Measurements from ENCODE around the gene ATXN7L1. TPM values are rescaled to one million over a fixed set of nuclear protein-coding genes. Genes with fewer than 3 reads are reported as not detected.
A peak's percentile ranks its signal among the peaks of the same experiment; 100 is the strongest.

ATXN7L1 gene
- total RNA-seq, 2 donors from 2014 or later, result 3.6 to 5.4 TPM

DNA sequence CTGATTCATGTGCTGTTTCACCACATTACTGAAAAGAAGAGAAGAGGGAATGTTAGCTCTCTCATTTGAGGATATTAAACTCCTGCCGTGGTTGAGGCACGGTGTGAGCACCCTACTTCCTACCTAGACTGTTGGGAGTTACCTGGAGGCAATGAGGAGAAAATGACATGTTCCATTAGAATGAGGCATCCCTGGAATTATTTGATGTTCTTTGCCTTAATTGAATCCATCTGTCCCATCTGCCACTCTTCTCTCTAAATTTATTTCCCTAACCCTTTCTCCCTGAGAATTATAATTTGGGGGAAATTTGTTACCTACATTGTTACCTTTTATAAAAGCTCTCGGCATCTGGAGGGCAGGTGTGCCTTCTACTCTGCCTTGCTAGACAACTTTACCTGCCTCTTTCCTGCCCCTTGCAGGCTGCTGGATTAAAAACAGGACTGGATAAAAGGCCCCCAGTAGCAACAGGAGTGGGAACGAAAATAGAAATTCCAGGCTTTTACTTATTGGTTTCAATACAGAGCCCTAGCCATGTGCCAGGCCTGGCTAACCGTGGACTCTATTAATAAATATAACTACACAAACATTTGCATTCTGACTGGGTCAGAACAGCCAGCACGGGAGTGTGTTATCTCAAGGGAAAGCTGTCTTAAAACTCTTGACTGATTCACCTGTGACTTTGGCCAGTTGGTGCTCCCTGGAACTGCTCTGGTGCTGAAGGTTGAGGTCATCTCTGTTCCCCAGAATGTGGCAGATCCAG lies 4.4 kb upstream of the ATXN7L1 start:
- no peak overlapping the region for H3K4me3 Mint-ChIP-seq
- no peak overlapping the region for H3K27ac Mint-ChIP-seq
- peaks cover 22 to 37% of the 10 kb centered on the region in 2 donors for H3K4me1 Mint-ChIP-seq (ENCODE audit: low read depth in 2 of 2)
- ATAC-seq (no peak), DNase-seq (ENCODE audit: low spot score) (no peak)
- H3K27me3 Mint-ChIP-seq, result peaks cover 0 to 5% of the 10 kb centered on the region in 2 donors
- H3K36me3 Mint-ChIP-seq, result no peaks in the 10 kb centered on the region
- H3K9me3 Mint-ChIP-seq, result no peaks in the 10 kb centered on the region

DNA sequence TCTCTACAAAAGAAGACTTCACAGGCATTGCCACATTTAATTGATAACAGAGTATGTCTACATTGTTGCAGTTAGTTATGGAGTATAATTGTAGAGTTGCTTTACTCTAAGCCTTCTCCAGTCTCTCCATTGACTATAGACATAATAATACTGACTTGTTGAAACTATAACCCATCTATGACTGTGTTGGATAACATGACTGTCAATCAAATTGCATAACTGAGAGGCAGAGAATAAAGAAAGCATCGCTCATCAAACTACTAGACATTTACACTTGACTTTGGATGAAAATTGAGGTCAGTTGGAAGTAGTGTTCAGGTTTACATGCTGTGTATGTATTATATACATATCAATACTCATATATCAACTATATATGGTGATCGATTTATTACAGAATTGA lies 3.4 kb upstream of the ATXN7L1 start:
- peaks cover 0 to 5% of the 10 kb centered on the region in 2 donors for H3K27me3 Mint-ChIP-seq
- no peak overlapping the region for H3K27ac Mint-ChIP-seq
- H3K4me3 Mint-ChIP-seq, result no peak overlapping the region
- peaks cover 29 to 35% of the 10 kb centered on the region in 2 donors for H3K4me1 Mint-ChIP-seq (ENCODE audit: low read depth in 2 of 2)
- H3K9me3 Mint-ChIP-seq, result no peaks in the 10 kb centered on the region
- DNase-seq (ENCODE audit: low spot score), result no peak
- no peak for ATAC-seq
- H3K36me3 Mint-ChIP-seq, result no peaks in the 10 kb centered on the region

DNA sequence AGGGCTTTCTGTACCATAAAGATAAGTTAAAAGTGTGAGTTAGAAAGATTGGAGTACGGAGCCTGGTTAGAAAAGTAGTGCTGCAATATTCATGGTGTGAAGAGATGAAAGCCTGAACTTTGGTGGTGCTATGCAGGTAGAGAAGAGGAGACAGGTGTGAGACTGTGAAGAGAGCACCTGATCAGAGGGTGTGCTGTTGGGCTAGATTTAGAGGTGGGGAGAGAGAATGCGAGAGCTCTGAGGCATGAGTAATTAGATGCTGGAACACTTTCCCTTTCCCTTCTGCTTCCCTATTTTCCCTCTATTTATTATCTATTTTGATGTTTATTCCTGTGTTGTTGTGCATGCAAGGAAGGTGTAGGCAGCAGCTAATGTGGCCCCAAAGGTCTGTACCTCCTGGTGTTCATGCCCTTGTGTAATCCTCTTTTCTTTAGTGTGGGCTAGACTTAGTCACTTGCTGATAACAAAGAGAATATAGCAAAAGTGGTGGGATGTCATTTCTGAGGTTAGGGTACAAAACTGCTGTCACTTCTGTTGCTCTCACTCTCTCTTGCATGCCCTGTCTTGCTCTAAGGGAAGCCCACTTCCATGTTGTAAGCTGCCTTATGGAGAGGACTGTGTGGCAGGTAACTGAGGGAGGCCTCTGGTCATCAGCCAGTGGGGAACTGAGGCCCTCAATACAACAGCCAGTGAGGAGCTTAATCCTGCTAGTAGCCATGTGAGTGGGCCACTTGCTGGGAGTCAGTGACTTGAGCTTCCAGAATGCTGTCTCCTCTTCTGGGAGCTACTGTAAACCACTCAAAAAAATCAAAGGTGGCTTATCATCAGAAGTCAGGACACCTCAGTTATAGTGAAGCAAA lies 2.6 kb upstream of the ATXN7L1 start:
- Mint-ChIP-seq H3K9me3 (no peaks in the 10 kb centered on the region), H3K4me1 (ENCODE audit: low read depth in 2 of 2) (peaks cover 35 to 41% of the 10 kb centered on the region in 2 donors), H3K36me3 (no peaks in the 10 kb centered on the region), H3K27ac (no peak overlapping the region), H3K27me3 (peaks cover 0 to 5% of the 10 kb centered on the region in 2 donors), H3K4me3 (peak overlapping the region; percentile 7)
- ATAC-seq, result no peak
- no peak for DNase-seq (ENCODE audit: low spot score)

DNA sequence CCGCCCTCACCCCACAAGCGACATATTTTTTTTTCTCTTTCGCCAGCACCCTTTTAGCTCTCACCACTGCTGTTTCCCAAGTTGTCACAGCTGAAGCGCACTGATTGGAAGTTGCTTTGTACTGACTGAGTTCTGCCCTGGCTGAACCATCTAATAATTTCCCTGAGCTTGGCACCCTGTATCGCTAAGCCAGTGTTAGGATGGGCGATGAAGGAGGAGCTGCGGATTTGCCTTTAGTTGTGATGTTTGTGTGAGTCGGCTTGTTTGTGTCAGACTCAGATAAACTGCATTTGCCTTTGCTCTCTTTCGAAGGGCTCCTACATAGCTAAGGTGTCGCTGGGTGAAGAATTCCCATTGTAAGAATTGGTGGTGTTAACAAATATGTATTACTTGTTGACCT lies 1.3 kb upstream of the ATXN7L1 start:
- ATAC-seq (no peak), DNase-seq (ENCODE audit: low spot score) (no peak)
- Mint-ChIP-seq H3K27ac (no peak overlapping the region), H3K9me3 (no peaks in the 10 kb centered on the region), H3K4me1 (ENCODE audit: low read depth in 2 of 2) (peaks cover 35 to 41% of the 10 kb centered on the region in 2 donors), H3K36me3 (no peaks in the 10 kb centered on the region), H3K27me3 (peaks cover 0 to 5% of the 10 kb centered on the region in 2 donors), H3K4me3 (peak overlapping the region; percentile 83)

DNA sequence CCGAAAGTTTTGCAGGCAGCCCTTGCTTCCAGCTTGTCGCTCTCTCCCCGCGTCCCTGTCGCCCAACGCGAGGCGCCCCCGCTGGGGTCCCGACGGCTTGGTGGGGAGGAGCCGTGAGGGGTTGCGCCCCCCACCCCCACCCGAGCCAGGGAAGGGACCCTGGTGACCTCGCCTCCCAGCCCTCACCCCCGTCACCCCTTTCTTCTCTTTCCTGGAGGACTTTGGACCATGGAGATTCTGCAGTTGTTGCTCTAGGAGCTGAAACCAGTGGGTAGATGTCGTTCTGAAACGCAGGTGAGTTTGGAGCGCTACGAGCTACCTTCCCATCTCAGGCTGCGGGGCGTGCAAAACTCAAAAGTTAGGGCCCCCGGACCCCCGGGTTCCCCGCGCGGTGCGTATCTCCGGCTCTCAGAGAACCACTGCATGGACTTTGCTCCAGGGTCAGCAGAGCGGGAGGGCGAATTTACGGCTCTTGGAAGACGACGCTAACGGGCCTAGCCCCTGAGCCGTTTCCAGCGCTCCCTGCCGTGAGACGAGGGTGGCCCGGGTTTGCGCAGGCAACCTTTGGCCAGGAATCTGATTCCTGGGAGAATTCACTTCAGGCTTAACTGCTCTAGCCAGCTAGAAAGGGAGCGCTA lies 684 bp upstream of the ATXN7L1 start:
- ATAC-seq (peak in 1 of 2 donors; percentile 29), DNase-seq (ENCODE audit: low spot score) (no peak)
- no peaks in the 10 kb centered on the region for H3K36me3 Mint-ChIP-seq
- no peaks in the 10 kb centered on the region for H3K9me3 Mint-ChIP-seq
- H3K27me3 Mint-ChIP-seq, result peaks cover 0 to 5% of the 10 kb centered on the region in 2 donors
- H3K27ac Mint-ChIP-seq, result no peak overlapping the region
- H3K4me1 Mint-ChIP-seq (ENCODE audit: low read depth in 2 of 2), result peaks cover 40 to 43% of the 10 kb centered on the region in 2 donors
- H3K4me3 Mint-ChIP-seq, result peak overlapping the region; percentile 83

DNA sequence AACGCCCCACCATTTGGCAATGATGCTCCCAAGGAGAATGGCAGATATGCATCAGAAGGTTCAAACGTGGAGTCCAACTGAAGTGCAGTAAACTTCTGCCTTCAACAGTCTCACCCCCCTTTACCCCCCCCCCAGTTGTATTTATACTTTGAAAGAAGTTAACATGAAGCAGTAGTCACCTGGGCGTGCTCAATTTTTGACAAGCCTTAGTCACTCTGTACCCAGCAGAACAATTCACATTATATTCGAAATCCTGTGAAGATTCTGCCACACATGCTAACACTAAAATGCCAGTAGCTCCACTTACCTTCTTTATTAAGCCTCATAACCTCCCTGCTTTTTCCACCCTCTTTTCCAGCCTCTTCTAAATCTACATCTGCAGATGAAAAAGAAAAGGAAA lies 894 bp downstream of the ATXN7L1 start:
- peak overlapping the region; percentile 54 to 92 for H3K27ac Mint-ChIP-seq
- peak overlapping the region; percentile 88 for H3K4me3 Mint-ChIP-seq
- H3K9me3 Mint-ChIP-seq, result no peaks in the 10 kb centered on the region
- ATAC-seq, result no peak
- H3K36me3 Mint-ChIP-seq, result no peaks in the 10 kb centered on the region
- H3K27me3 Mint-ChIP-seq, result peaks cover 0 to 5% of the 10 kb centered on the region in 2 donors
- H3K4me1 Mint-ChIP-seq (ENCODE audit: low read depth in 2 of 2), result peaks cover 40% of the 10 kb centered on the region in 2 donors
- DNase-seq (ENCODE audit: low spot score), result no peak

DNA sequence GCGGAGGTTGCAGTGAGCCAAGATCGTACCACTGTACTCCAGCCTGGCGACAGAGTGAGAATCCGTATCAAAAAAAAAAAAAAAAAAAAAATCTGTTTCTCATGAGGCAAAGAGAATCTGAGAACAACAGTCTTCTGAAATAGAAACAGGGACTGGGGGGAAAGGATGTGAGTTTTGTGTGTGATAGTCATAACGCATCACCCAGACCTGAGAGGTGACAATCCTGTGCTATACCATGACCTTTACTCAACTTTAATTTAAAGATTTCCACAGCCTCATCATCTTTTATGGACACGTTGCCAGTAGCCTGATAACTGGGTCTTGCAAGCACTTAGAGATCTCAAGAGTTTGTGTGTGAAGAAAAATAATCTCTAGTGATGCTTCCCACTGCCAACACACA lies 2.3 kb downstream of the ATXN7L1 start:
- no peaks in the 10 kb centered on the region for H3K36me3 Mint-ChIP-seq
- peaks cover 39% of the 10 kb centered on the region in 2 donors for H3K4me1 Mint-ChIP-seq (ENCODE audit: low read depth in 2 of 2)
- H3K27ac Mint-ChIP-seq, result no peak overlapping the region
- ATAC-seq (no peak), DNase-seq (ENCODE audit: low spot score) (no peak)
- no peaks in the 10 kb centered on the region for H3K9me3 Mint-ChIP-seq
- peaks cover 0 to 5% of the 10 kb centered on the region in 2 donors for H3K27me3 Mint-ChIP-seq
- no peak overlapping the region for H3K4me3 Mint-ChIP-seq

DNA sequence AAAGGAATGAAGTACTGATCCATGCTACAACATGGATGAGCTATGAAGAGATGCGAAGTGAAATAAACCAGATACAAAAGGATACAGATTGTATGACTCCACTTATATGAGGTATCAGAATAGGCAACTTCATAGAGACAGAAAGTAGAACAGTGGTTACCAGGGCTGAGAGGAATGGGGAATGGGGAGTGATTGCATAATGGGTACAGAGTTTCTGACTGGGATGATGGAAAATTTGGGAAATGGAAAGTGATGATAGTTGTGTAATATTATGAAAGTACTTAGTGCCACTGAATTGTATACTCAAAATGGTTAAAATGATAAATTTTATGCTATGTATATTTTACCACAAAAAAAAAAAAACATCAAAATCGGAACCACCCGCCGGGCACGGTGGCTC lies 3.9 kb downstream of the ATXN7L1 start:
- Mint-ChIP-seq H3K4me3 (no peak overlapping the region), H3K27ac (no peak overlapping the region), H3K27me3 (no peaks in the 10 kb centered on the region), H3K9me3 (no peaks in the 10 kb centered on the region), H3K36me3 (no peaks in the 10 kb centered on the region), H3K4me1 (ENCODE audit: low read depth in 2 of 2) (peaks cover 24% of the 10 kb centered on the region in 2 donors)
- ATAC-seq, result no peak
- no peak for DNase-seq (ENCODE audit: low spot score)

DNA sequence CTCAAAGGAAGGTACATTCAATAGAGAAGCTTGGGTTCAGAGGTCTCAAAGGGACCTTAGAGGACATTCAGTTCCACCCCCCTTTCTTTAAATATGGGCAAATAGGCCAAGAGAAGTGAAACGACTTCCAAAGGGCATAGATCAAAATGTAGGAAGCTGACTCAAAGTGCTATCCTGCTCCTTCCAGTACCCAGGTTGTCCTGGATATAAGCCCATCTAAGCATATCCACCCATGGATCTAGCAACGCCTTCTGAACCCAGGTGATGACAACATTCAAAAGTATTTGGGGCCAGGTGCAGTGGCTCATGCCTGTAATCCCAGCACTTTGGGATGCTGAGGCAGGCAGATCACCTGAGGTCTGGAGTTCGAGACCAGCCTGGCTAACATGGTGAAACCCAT lies 5.3 kb downstream of the ATXN7L1 start:
- peaks cover 20 to 22% of the 10 kb centered on the region in 2 donors for H3K4me1 Mint-ChIP-seq (ENCODE audit: low read depth in 2 of 2)
- DNase-seq (ENCODE audit: low spot score) (no peak), ATAC-seq (no peak)
- H3K27me3 Mint-ChIP-seq, result no peaks in the 10 kb centered on the region
- H3K36me3 Mint-ChIP-seq, result no peaks in the 10 kb centered on the region
- no peak overlapping the region for H3K4me3 Mint-ChIP-seq
- H3K9me3 Mint-ChIP-seq, result no peaks in the 10 kb centered on the region
- no peak overlapping the region for H3K27ac Mint-ChIP-seq

DNA sequence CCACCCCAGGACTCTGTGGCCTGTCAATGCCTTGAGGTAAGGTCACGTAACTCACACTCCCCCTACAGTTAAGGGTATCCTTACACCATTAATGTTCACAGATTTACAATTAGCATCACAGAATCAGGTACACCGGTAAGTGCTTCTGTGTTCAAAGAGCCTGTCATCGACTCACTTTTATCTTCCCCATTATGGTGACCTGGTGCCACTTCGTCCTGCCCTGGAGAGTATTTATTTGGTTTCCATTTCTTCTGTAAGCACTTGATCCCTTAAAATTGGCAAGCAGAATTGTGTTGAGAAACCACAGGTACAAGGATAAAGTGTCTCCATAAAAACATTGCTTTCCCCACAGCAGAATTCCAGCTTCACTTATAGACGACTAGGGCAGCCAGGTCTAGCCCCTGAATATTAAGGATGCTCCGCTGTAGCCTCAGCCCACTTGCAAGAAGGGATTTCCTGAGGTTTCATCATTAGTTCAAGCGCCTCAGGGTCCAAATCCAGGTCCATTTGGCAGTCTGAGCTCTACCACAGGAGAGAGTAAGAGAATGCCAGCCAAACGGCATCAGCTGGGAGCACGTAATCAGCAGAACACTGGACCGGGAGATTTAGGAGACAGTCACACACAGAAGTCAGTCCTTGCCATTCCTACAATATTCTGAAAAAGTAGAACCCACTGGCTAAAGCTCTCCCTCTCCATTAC lies 10.1 kb downstream of the ATXN7L1 start:
- Mint-ChIP-seq H3K27me3 (no peaks in the 10 kb centered on the region), H3K4me1 (ENCODE audit: low read depth in 2 of 2) (peaks cover 2 to 4% of the 10 kb centered on the region in 2 donors)
- DNase-seq (ENCODE audit: low spot score), result no peak

DNA sequence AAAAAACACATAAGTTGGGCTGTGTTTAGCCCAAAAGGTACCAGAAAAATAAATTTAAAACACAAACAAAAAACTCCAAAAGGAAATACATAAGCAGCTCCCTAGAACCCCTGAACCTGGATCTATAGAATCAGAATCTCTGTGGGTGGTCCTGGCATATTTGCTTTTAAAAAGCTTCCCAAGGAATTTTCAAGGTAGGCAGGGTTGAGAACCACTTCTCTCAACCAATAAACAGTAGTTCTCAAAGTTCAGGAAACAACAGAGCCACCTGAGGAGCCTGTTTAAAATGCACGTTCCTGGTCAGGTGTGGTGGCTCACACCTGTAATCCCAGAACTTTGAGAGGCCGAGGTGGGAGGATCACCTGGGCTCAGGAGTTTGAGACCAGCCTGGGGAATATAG lies 12.5 kb downstream of the ATXN7L1 start:
- no peak overlapping the region for H3K4me3 Mint-ChIP-seq
- H3K27me3 Mint-ChIP-seq, result no peaks in the 10 kb centered on the region
- no peak for ATAC-seq
- no peaks in the 10 kb centered on the region for H3K9me3 Mint-ChIP-seq
- no peak overlapping the region for H3K27ac Mint-ChIP-seq
- peaks cover 4 to 11% of the 10 kb centered on the region in 2 donors for H3K4me1 Mint-ChIP-seq (ENCODE audit: low read depth in 2 of 2)
- no peaks in the 10 kb centered on the region for H3K36me3 Mint-ChIP-seq
- DNase-seq (ENCODE audit: low spot score), result no peak

More for the DNA sequence above, 10.1 kb downstream of the ATXN7L1 start:
- Mint-ChIP-seq H3K9me3 (no peaks in the 10 kb centered on the region), H3K27ac (no peak overlapping the region), H3K4me3 (no peak overlapping the region), H3K36me3 (no peaks in the 10 kb centered on the region)
- ATAC-seq, result no peak

DNA sequence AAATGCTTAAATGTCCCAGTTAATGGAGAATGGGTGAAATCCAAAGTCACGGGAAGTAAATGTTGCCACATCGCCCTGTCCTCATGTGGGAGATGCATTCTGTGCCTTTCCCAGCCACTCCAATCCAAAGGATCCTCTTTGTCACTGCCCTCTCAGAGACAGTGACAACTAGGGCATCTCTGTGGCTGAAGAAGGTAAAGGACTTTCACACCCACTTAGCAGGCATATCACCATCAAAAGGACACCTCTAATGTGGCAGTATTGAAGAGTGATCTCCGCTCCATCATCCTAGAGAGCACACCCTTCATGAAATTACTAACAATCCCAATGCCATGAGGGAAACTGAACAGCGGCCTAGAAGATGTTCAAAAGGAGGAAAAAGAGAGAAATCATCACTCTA lies 13.6 kb downstream of the ATXN7L1 start:
- ATAC-seq, result no peak
- Mint-ChIP-seq H3K4me1 (ENCODE audit: low read depth in 2 of 2) (peaks cover 7 to 15% of the 10 kb centered on the region in 2 donors), H3K27ac (no peak overlapping the region), H3K4me3 (no peak overlapping the region), H3K36me3 (no peaks in the 10 kb centered on the region), H3K27me3 (no peaks in the 10 kb centered on the region), H3K9me3 (no peaks in the 10 kb centered on the region)
- DNase-seq (ENCODE audit: low spot score), result no peak

DNA sequence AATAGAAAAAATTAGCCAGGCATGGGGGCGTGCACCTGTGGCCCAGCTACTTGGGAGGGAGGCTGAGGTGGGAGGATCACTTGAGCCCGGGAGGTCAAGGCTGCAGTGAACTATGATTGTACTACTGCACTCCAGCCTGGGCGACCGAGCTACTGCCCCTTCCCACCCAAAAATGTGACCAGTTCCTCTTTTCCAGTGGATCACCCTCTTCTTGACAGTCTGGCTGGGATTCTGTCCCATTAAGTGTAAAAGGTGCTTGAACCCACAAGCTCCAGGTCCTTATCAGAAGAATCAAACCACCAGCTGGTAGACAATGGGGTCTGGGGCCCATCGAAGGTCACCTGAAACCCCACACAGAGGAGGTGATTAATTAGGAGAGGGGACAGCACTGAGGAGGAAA lies 14.1 kb downstream of the ATXN7L1 start:
- Mint-ChIP-seq H3K27me3 (peaks cover 0 to under 1% of the 10 kb centered on the region in 2 donors), H3K9me3 (no peaks in the 10 kb centered on the region), H3K27ac (no peak overlapping the region), H3K4me3 (no peak overlapping the region), H3K4me1 (ENCODE audit: low read depth in 2 of 2) (peaks cover 11 to 20% of the 10 kb centered on the region in 2 donors), H3K36me3 (no peaks in the 10 kb centered on the region)
- ATAC-seq (no peak), DNase-seq (ENCODE audit: low spot score) (no peak)

Data from natural killer cell treated with Interleukin-12 subunit alpha and Interleukin-12 subunit beta and Interleukin-15 and Interleukin-18, amount 100 ng/mL, for 72 hours (primary cell).